OCI-LY3 (cell line): ENCODE measurements around the gene LINGO1.

ENCODE experiments used
- H2AFZ ChIP-seq: fragments of 200-600, 300-600 bp; shearing (Covaris generic); 2 replicates; pipeline ENCODE4 v1.6.0; 2014; ENCODE audit warnings: antibody characterized with exemption, low read depth, low read length
- H3K27ac ChIP-seq: fragments of 200-600, 300-600 bp; sonication (generic); 2 replicates; pipeline ENCODE4 v1.5.1; 2014; ENCODE audit warnings: mild to moderate bottlenecking, low read length, moderate library complexity, mixed read lengths
- H3K27me3 ChIP-seq: fragments of 200-600, 300-600 bp; sonication (generic); 2 replicates; pipeline ENCODE4 v1.6.1; 2014; ENCODE audit warnings: low read depth, low read length, mixed read lengths
- H3K36me3 ChIP-seq: fragments of 200-600, 300-600 bp; sonication (generic); replicated peaks from 2 replicates; pipeline ENCODE3; 2014; ENCODE audit warnings: low read depth, low read length, mixed read lengths
- H3K4me1 ChIP-seq: fragments of 300-600, 200-600 bp; sonication (generic); 2 replicates; pipeline ENCODE4 v1.6.1; 2014; ENCODE audit warnings: low read length, mixed read lengths
- H3K4me2 ChIP-seq: fragments of 200-600, 300-600 bp; sonication (generic); 2 replicates; pipeline ENCODE4 v1.6.1; 2014; ENCODE audit warnings: low read length, mixed read lengths
- H3K4me3 ChIP-seq: fragments of 300-600, 200-600 bp; sonication (generic); 2 replicates; pipeline ENCODE4 v1.5.1; 2014; ENCODE audit warnings: antibody characterized with exemption, mild to moderate bottlenecking, low read length, moderate library complexity
- H3K79me2 ChIP-seq: fragments of 300-600, 200-600 bp; shearing (Covaris generic); 2 replicates; pipeline ENCODE4 v1.6.1; 2014; ENCODE audit warnings: mild to moderate bottlenecking, low read length, mixed read lengths
- H3K9ac ChIP-seq: fragments of 300-600, 200-600 bp; shearing (Covaris generic); 2 replicates; pipeline ENCODE4 v1.6.0; 2014; ENCODE audit warnings: mild to moderate bottlenecking, low read length, moderate library complexity
- H3K9me3 ChIP-seq: fragments of 200-600, 300-600 bp; shearing (Covaris generic); 2 replicates; pipeline ENCODE4 v1.6.1; 2014; ENCODE audit warnings: low read length, mixed read lengths; ENCODE audit not compliant: insufficient read depth
- H4K20me1 ChIP-seq: fragments of 200-600, 300-600 bp; sonication (generic); 2 replicates; pipeline ENCODE4 v1.6.1; 2016; ENCODE audit warnings: low read length, mixed read lengths; ENCODE audit not compliant: insufficient read depth
- EZH2phosphoT487 ChIP-seq: fragments of 200-600 bp; shearing (Covaris generic); IDR thresholded peaks from 2 replicates; pipeline ENCODE4 v1.6.1; 2018; ENCODE audit warnings: antibody characterized with exemption, mixed run types, low read depth
- TF ChIP-seq, protein P1 (sequence below): fragments of 200-600, 300-600 bp; sonication (generic); IDR thresholded peaks from 2 replicates; pipeline ENCODE4 v1.5.1; 2014; ENCODE audit warnings: antibody characterized with exemption, low read length, low read depth

LINGO1 gene

DNA sequence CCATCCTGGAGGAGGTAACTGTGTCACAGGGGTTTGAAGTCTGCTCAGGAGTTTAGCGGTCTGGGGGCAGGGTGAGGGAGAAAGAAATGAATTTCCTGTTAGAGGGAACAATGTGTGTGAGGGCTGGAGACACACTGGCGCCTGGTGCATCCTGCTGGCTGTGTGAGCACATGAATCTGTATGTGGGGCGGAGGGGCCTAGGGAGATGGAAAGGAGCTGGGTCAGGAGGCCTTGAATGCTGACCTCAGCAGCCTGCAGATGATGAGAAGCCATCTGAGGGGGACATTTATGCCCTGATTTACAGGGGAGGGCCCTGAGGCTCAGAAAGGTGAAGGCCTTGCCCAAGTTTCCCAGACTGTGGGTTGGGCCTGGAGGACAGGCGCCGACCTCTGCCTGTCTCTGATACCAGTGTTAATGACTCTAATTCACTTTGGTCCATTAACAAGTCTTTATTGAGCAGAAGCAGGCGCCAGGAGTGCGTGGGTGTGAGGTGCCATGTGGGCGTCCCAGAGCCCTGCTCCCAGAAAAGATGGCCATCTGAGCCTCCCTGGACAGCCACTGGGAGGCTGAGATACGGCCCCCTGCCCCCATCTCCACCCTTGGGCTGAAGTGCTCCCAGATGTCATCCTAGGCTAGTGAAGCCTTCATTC, 34.8 kb downstream of the LINGO1 start:
- Histone ChIP-seq H3K4me3 (no peak overlapping the region), H3K9ac (no peak overlapping the region), H4K20me1 (no peaks in the 10 kb centered on the region), H3K9me3 (no peaks in the 10 kb centered on the region), H3K4me2 (no peak overlapping the region), H3K27ac (no peak overlapping the region), H3K36me3 (no peaks in the 10 kb centered on the region), H3K4me1 (peaks cover 10% of the 10 kb centered on the region), H3K79me2 (no peaks in the 10 kb centered on the region), H3K27me3 (no peaks in the 10 kb centered on the region), H2AFZ (no peak overlapping the region)
- TF ChIP-seq EZH2phosphoT487 = no peak
- TF ChIP-seq, protein P1, sequence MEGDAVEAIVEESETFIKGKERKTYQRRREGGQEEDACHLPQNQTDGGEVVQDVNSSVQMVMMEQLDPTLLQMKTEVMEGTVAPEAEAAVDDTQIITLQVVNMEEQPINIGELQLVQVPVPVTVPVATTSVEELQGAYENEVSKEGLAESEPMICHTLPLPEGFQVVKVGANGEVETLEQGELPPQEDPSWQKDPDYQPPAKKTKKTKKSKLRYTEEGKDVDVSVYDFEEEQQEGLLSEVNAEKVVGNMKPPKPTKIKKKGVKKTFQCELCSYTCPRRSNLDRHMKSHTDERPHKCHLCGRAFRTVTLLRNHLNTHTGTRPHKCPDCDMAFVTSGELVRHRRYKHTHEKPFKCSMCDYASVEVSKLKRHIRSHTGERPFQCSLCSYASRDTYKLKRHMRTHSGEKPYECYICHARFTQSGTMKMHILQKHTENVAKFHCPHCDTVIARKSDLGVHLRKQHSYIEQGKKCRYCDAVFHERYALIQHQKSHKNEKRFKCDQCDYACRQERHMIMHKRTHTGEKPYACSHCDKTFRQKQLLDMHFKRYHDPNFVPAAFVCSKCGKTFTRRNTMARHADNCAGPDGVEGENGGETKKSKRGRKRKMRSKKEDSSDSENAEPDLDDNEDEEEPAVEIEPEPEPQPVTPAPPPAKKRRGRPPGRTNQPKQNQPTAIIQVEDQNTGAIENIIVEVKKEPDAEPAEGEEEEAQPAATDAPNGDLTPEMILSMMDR = no peak

DNA sequence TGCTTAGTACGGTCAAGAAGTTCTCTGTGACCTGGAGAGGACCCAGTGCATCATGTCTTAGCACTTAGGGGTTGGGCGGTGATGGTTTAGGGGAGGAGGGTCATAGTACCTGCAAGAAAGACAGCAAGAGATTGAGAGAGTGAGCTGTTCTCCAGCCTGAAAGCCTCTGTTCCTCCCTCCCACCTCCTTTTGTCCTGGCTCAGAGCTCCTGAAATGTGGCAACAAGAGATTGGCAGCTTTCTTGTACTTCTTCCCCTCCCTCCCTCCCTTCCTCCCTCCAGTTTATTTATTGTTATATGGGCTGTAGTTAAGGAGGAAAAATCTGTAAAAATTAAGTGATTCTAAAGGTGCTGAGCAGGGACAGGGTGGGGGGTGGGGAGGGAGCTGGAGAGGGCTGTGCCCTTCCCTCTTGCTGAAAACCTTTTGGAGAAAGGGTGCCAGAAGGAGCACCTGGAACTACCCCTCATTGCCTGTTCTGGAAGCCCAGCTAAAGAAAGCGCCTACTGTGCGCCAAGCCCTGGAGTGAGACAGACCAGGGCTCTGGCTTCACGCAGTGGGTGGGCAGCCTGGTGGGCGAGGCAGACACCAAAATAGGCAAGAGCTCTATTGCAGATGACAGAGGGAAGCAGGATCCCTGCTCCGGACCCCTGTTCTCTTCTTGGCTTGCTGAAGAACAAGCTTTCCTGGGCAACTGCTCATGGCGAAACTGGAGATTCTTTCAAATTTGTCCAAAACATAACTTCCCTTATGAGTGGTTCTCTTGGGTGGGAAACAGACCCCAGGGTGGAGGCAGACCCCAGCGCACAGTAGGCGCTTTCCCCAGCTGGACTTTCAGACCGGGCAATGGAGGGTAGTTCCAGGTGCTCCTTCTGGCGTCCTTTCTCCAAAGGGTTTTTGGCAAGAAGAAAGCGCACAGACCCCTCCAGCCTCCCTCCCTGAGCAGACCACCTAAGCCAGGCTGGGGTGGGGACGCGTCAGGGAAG, 35.6 kb downstream of the LINGO1 start:
- Histone ChIP-seq H4K20me1 (no peaks in the 10 kb centered on the region), H3K79me2 (no peaks in the 10 kb centered on the region), H3K9ac (no peak overlapping the region), H3K4me1 (peaks cover 10% of the 10 kb centered on the region), H3K27me3 (no peaks in the 10 kb centered on the region), H3K36me3 (no peaks in the 10 kb centered on the region), H3K4me3 (no peak overlapping the region), H3K27ac (no peak overlapping the region), H3K4me2 (no peak overlapping the region), H2AFZ (no peak overlapping the region), H3K9me3 (no peaks in the 10 kb centered on the region)
- TF ChIP-seq EZH2phosphoT487 = no peak
- TF ChIP-seq, protein P1 = no peak

DNA sequence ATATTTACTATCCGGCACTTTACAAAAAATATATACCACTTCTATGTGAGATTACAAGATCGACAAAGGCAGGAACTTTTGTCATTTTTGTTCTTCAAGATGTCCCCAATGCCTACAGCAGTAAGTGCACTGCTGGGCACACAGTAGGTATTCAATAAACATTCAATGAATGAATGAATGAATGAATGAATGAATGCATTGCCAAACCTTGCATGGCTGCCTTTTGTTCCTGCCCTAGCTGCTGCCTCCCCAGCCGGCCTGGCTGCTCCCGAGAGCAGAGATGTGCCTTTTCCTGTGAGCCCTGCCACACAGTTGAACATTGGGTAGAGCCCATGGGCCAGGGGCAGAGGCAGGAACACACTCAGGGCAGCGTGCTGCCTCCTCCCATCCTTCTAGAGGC, 37.5 kb downstream of the LINGO1 start:
- H3K4me2 ChIP-seq = no peak overlapping the region
- no peak for TF ChIP-seq EZH2phosphoT487
- TF ChIP-seq, protein P1 = no peak
- H3K4me3 ChIP-seq = no peak overlapping the region
- no peak overlapping the region for H3K27ac ChIP-seq
- no peak overlapping the region for H2AFZ ChIP-seq
- no peak overlapping the region for H3K9ac ChIP-seq
- H3K27me3 ChIP-seq = no peaks in the 10 kb centered on the region
- H3K79me2 ChIP-seq = no peaks in the 10 kb centered on the region
- H3K4me1 ChIP-seq = peaks cover 7% of the 10 kb centered on the region
- no peaks in the 10 kb centered on the region for H3K36me3 ChIP-seq
- no peaks in the 10 kb centered on the region for H4K20me1 ChIP-seq
- H3K9me3 ChIP-seq = no peaks in the 10 kb centered on the region

DNA sequence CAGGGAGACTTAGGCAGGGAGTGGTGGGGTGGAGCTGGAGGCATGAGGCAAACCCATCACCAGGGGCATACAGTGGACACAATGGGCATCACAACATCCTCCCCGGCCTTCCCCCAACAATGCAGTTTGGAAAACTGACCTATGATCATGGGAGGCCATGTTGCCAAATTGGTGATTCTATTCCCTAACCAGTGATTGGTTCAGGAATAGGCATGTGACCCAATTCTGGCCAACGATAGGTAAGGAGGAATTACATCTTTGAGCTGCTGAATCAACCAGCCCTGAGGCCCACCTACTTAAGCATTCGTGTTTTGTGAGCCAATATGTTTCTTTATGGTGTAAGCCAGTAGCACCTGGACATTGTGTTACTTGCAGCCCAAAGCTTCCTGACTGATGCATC, 40.0 kb downstream of the LINGO1 start:
- Histone ChIP-seq H3K9me3 (no peaks in the 10 kb centered on the region), H3K4me3 (no peak overlapping the region), H3K9ac (no peak overlapping the region), H3K4me2 (no peak overlapping the region), H4K20me1 (no peaks in the 10 kb centered on the region), H2AFZ (no peak overlapping the region), H3K4me1 (no peaks in the 10 kb centered on the region), H3K36me3 (no peaks in the 10 kb centered on the region), H3K27ac (no peak overlapping the region), H3K79me2 (no peaks in the 10 kb centered on the region), H3K27me3 (0 out of 2 replicates have a peak, but pooled peaks cover 6% of the 10 kb centered on the region)
- no peak for TF ChIP-seq EZH2phosphoT487
- TF ChIP-seq, protein P1 = no peak
